GM18498 (cell line): ENCODE data around the gene ASB4.
"Not testable (repeated sequence)": the region's sequence is repeated elsewhere in the genome, so short reads cannot be mapped to it uniquely, and the experiment has no call there.

Source experiments
- ATAC-seq: cut with Tn5 transposase; IDR thresholded peaks from one replicate; pipeline ENCODE4 v1.9.1; 2021; ENCODE audit warnings: mild to moderate bottlenecking, moderate library complexity; ENCODE audit not compliant: unreplicated experiment

ASB4 gene

GRCh38 chr7:95549818-95550529, 64.2 kb downstream of the ASB4 start:
- ATAC-seq, result no peak

GRCh38 chr7:95550546-95550945, 64.8 kb downstream of the ASB4 start:
- ATAC-seq, result no peak

GRCh38 chr7:95552010-95552926, 66.5 kb downstream of the ASB4 start:
- not testable (repeated sequence) for ATAC-seq

DNA sequence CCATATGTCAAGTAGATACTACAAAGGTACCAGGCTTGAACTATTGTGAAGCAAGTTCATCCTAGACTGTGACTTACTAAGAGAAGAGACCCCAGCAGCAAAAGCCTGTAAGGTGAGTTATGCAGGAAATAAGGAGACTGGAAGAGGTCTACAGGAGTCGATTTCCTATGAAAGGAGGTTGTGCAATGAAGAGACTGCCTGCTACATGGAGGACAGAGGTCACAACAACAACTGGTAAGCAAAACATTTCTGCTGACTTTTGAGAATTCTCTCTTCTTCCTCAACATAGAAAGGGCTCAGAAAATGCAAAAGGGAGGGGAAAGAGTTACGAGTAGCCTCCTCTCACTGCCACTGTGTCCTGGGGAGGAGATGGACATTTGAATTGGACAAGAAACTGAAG, 68.2 kb downstream of the ASB4 start:
- no peak for ATAC-seq

GRCh38 chr7:95556777-95557176, 71.0 kb downstream of the ASB4 start:
- ATAC-seq, result no peak

GRCh38 chr7:95558864-95559263, 73.1 kb downstream of the ASB4 start:
- no peak for ATAC-seq

DNA sequence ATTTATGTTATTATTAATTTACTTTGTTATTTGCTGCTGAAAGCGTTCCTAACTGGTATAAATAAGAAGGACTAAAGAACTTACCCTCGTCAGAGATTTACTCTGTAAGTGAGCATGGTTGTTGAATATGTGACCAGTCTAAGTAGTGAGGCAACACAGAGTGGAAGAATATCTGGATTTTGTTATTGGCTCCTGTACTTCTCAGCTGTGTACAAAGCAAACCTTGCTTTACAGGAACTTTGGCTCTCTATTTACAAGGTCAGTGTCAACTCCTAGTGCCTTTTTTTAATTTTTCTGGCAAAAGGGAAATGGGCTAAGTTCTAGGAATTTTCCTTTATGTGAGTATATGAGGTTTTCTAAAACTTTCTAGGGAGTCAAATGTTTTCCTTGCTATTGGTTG, 74.9 kb downstream of the ASB4 start:
- no peak for ATAC-seq

GRCh38 chr7:95569720-95570119, 84.0 kb downstream of the ASB4 start:
- ATAC-seq, result no peak

- ATAC-seq, result no peak
Observed at GRCh38 chr7:95577137-95577536, 91.4 kb downstream of the ASB4 start.

DNA sequence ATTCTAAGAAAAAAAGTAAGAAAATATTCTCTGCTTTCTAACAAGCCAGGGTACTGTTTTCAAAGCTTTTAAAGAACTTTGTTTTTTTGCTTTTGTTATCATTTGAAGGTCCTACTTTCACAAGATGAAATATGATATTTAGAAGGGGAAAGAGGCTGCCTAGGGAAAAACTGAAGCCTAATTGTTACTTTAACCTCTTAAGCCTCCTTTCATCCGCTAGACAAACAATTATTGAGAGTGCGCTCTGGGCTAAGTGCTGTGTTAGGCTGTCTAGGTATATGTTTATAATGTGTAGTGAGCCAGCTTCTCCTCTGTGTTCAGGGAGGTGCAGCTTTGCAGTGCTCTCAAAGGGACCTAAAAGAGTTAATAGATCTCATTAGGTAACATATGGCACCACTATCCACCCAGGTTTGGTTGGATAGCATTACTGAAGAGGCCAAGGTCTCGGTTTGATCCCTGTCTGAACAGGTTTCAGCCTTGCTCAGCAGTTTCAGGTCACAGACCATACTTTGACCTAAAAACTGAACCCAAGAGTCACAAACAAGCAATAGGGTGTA, 92.6 kb downstream of the ASB4 start:
- ATAC-seq, result no peak

- ATAC-seq, result no peak
Observed at GRCh38 chr7:95579318-95579717, 93.6 kb downstream of the ASB4 start.

DNA sequence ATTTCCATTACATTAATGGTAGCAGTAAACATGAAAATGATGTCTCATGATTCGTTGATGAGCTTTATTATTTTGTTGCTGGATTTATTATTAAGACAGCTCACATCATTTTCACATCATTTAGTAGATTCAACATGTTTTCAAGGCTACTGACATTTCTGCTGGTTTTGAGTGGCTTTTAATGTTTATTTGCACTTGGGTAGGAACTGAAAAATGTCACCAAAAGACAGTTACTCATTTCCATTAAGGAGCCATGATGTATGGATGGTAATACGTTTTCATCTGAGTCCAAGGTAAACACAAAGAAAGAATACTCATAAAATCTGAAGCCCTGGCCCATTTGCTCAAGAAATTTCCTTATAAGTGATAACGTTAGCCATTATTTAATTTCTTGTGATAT, 95.7 kb downstream of the ASB4 start:
- ATAC-seq, result no peak

- no peak for ATAC-seq
Observed at GRCh38 chr7:95582578-95583293, 97.0 kb downstream of the ASB4 start.

DNA sequence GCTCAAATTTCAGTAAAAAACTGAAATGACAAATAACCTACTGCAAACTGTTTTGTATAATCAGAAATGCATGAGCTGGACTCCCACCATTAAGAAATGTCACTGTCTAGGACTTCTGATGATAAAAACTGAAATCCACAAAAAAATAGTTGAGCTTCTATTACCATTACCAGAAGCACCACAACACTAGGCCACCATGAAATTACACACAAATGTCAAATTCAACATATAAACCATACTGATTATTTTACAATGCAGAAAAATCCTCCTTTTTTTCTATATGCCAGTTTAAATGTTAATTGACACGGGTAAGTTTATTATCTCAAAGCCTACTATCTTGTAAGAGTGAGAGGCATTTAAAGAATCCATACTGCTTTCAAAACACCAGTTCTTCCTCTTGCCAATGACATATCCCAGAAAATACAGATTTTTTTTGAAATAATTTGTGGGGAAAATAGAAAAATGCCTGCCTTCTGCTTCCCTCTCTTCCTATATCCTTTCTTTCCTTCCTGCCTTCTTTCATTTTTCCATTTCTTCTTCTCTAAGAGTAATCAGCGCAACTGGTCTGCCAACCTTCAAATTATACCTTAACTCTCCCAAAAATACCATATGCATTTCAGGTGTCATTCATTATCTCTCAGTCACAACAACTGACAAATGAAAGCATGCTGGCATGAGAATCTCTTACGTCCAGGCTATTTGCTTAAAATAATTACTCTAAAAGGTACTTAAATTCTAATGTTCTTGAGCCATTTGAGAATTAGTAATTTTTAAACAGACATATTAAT, 98.3 kb downstream of the ASB4 start:
- no peak for ATAC-seq

GRCh38 chr7:95584769-95585425, 99.2 kb downstream of the ASB4 start:
- ATAC-seq, result no peak

GRCh38 chr7:95585426-95585789, 99.7 kb downstream of the ASB4 start:
- no peak for ATAC-seq

DNA sequence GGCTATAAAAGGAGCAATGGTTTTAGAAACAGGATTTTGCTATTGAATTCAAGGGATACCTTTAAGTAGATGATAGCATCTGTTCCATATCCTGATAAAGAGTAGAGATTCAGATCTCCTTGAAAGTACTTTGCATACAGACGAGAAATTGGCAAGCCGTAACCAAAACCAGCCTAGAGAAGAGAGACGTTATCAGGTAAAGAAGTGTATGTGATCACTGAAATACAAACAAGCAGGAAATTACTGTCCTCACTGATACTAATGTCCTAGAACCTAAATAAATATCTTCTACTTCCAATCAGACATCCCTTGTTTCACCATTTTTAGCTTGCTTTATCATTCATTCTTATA, 101.2 kb downstream of the ASB4 start:
- ATAC-seq, result no peak

DNA sequence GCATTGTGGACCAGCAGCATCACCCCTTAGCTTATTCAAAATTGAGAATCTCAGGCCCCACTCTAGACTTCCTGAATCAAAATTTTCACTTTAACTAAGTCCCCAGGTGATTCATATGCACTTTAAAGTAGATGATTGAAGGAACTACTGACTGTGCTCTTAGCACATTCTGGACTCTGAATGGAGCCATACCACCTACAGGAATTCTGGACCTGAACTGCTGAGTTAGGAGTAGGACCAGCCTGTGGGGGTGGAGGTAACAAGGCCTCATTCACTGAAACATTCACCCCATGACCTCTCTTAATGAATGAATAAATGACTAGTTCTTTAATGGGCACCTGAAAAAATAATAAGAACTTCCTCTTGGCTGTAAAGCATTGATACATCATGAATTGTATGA, 103.3 kb downstream of the ASB4 start:
- no peak for ATAC-seq

DNA sequence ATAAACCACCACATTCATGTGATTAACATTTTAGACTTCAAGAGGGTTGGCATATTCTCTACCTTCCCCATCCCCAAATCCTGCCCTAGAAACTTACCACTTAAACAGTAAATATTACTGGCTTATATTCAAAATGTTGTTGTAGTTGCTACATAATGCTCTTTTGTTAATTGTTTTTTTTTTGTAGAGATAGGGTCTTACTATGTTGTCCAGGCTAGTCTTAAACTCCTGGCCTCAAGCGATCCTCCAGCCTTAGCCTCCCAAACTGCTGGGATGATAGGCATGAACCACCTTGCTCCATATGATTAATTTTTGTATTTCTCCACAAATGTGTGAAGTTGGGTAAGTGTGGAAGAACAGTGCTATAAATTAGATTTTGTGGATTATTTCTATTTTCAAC, 104.0 kb downstream of the ASB4 start:
- ATAC-seq, result no peak
